H1 (cell line): ENCODE results near the gene ARHGAP5. TPM values are rescaled to one million over a fixed set of nuclear protein-coding genes. Genes with fewer than 3 reads are reported as not detected.

Experiments
- EZH2 ChIP-seq: fragments of 200-600 bp; sonication (generic); IDR thresholded peaks from 2 replicates; pipeline ENCODE4 v1.7.1; 2012; ENCODE audit warnings: low read depth, mild to moderate bottlenecking, moderate library complexity, low read length, inconsistent platforms; ENCODE audit not compliant: severe bottlenecking
- JUN ChIP-seq: IDR thresholded peaks from 2 replicates; pipeline ENCODE4 v1.6.1; 2011; ENCODE audit warnings: low read depth, mild to moderate bottlenecking, improper control_type of control experiment, low read length
- POLR2AphosphoS5 ChIP-seq: IDR thresholded peaks from 2 replicates; pipeline ENCODE4 v1.6.1; 2011; ENCODE audit warnings: low read depth, low read length
- SRF ChIP-seq: IDR thresholded peaks from 2 replicates; pipeline ENCODE4 v1.6.1; 2011; ENCODE audit warnings: mild to moderate bottlenecking, low read depth, low read length, moderate library complexity
- TAF1 ChIP-seq: IDR thresholded peaks from 2 replicates; pipeline ENCODE4 v1.6.1; 2011; ENCODE audit warnings: mild to moderate bottlenecking, low read depth, low read length
- polyA plus RNA-seq, 7 experiments: library from polyadenylated mRNA; depleted of rRNA in 3 of 7; stranded (reverse) in 5 of 7; unstranded in 2 of 7; fragments of >200 nt in 5 of 7; fragments of 200-250 nt in 2 of 7; gene quantifications; 1 replicate in 5 of 7; 2 replicates in 1 of 7; 4 replicates in 1 of 7; pipeline versions ENCODE4 v1.2.1 to v1.2.3, GENCODE V29; 2011 to 2013; ENCODE audit warnings: missing spikeins in 2 of 7, mixed read lengths in 2 of 7
- total RNA-seq: library from RNA; stranded (reverse); fragmentation: NEBNext Ultra II Directional; extraction: Animal tissue kit (Norgen Biotek cat#: 25700); gene quantifications from 2 replicates; pipeline ENCODE4 v1.2.1, GENCODE V29; 2021
- TF ChIP-seq, protein P1 (sequence below): fragments of 300-600 bp; sonication (generic); IDR thresholded peaks from 2 replicates; pipeline ENCODE4 v1.7.1; 2012; ENCODE audit warnings: low read length, moderate library complexity, mild to moderate bottlenecking, inconsistent platforms; ENCODE audit not compliant: insufficient replicate concordance
- TF ChIP-seq, protein P2 (sequence below), 3 experiments: IDR thresholded peaks; 1 replicate in 2 of 3; 2 replicates in 1 of 3; pipeline versions ENCODE4 v1.5.1 to v1.6.1; 2011; ENCODE audit warnings: low read length in 3 of 3, mild to moderate bottlenecking in 3 of 3, inconsistent platforms in 2 of 3, low read depth in 1 of 3, moderate library complexity in 1 of 3; ENCODE audit not compliant: insufficient read depth in 1 of 3; ENCODE audit errors: control extremely low read depth in 1 of 3

ARHGAP5 gene
- total and polyA plus RNA-seq, 2 of the 8 experiments (the other 6 are each of a cell fraction or from before 2014, with no cell fraction given): 7.8 to 77.3 TPM

DNA sequence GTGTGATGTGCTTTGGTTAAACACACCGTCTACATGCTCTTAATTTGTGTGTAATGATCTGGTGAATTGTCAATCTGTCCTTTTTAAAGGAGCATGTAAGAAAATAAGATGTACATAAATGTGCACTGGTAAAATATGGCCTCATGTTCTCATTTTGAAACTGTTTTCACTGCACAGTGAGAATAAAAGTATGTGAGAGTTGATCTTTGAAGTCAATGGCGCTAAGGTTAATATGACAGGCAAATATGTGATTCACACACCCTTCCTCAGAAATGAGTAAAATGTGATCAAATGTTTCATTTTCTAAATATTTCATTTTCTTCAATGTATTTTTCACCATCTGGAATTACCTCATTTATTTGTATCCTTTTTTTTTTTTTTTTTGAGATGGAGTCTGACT, 116.4 kb downstream of the ARHGAP5 start (continued):
- TF ChIP-seq, protein P1, sequence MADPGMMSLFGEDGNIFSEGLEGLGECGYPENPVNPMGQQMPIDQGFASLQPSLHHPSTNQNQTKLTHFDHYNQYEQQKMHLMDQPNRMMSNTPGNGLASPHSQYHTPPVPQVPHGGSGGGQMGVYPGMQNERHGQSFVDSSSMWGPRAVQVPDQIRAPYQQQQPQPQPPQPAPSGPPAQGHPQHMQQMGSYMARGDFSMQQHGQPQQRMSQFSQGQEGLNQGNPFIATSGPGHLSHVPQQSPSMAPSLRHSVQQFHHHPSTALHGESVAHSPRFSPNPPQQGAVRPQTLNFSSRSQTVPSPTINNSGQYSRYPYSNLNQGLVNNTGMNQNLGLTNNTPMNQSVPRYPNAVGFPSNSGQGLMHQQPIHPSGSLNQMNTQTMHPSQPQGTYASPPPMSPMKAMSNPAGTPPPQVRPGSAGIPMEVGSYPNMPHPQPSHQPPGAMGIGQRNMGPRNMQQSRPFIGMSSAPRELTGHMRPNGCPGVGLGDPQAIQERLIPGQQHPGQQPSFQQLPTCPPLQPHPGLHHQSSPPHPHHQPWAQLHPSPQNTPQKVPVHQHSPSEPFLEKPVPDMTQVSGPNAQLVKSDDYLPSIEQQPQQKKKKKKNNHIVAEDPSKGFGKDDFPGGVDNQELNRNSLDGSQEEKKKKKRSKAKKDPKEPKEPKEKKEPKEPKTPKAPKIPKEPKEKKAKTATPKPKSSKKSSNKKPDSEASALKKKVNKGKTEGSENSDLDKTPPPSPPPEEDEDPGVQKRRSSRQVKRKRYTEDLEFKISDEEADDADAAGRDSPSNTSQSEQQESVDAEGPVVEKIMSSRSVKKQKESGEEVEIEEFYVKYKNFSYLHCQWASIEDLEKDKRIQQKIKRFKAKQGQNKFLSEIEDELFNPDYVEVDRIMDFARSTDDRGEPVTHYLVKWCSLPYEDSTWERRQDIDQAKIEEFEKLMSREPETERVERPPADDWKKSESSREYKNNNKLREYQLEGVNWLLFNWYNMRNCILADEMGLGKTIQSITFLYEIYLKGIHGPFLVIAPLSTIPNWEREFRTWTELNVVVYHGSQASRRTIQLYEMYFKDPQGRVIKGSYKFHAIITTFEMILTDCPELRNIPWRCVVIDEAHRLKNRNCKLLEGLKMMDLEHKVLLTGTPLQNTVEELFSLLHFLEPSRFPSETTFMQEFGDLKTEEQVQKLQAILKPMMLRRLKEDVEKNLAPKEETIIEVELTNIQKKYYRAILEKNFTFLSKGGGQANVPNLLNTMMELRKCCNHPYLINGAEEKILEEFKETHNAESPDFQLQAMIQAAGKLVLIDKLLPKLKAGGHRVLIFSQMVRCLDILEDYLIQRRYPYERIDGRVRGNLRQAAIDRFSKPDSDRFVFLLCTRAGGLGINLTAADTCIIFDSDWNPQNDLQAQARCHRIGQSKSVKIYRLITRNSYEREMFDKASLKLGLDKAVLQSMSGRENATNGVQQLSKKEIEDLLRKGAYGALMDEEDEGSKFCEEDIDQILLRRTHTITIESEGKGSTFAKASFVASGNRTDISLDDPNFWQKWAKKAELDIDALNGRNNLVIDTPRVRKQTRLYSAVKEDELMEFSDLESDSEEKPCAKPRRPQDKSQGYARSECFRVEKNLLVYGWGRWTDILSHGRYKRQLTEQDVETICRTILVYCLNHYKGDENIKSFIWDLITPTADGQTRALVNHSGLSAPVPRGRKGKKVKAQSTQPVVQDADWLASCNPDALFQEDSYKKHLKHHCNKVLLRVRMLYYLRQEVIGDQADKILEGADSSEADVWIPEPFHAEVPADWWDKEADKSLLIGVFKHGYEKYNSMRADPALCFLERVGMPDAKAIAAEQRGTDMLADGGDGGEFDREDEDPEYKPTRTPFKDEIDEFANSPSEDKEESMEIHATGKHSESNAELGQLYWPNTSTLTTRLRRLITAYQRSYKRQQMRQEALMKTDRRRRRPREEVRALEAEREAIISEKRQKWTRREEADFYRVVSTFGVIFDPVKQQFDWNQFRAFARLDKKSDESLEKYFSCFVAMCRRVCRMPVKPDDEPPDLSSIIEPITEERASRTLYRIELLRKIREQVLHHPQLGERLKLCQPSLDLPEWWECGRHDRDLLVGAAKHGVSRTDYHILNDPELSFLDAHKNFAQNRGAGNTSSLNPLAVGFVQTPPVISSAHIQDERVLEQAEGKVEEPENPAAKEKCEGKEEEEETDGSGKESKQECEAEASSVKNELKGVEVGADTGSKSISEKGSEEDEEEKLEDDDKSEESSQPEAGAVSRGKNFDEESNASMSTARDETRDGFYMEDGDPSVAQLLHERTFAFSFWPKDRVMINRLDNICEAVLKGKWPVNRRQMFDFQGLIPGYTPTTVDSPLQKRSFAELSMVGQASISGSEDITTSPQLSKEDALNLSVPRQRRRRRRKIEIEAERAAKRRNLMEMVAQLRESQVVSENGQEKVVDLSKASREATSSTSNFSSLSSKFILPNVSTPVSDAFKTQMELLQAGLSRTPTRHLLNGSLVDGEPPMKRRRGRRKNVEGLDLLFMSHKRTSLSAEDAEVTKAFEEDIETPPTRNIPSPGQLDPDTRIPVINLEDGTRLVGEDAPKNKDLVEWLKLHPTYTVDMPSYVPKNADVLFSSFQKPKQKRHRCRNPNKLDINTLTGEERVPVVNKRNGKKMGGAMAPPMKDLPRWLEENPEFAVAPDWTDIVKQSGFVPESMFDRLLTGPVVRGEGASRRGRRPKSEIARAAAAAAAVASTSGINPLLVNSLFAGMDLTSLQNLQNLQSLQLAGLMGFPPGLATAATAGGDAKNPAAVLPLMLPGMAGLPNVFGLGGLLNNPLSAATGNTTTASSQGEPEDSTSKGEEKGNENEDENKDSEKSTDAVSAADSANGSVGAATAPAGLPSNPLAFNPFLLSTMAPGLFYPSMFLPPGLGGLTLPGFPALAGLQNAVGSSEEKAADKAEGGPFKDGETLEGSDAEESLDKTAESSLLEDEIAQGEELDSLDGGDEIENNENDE: no peak
- TF ChIP-seq JUN: no peak
- TF ChIP-seq EZH2: no peak
- TF ChIP-seq SRF: no peak
- TF ChIP-seq, protein P2, sequence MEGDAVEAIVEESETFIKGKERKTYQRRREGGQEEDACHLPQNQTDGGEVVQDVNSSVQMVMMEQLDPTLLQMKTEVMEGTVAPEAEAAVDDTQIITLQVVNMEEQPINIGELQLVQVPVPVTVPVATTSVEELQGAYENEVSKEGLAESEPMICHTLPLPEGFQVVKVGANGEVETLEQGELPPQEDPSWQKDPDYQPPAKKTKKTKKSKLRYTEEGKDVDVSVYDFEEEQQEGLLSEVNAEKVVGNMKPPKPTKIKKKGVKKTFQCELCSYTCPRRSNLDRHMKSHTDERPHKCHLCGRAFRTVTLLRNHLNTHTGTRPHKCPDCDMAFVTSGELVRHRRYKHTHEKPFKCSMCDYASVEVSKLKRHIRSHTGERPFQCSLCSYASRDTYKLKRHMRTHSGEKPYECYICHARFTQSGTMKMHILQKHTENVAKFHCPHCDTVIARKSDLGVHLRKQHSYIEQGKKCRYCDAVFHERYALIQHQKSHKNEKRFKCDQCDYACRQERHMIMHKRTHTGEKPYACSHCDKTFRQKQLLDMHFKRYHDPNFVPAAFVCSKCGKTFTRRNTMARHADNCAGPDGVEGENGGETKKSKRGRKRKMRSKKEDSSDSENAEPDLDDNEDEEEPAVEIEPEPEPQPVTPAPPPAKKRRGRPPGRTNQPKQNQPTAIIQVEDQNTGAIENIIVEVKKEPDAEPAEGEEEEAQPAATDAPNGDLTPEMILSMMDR (IDR thresholded peaks at IDR 0.05; ENCODE audit: control extremely low read depth in 1 of 3, insufficient read depth in 1 of 3, low read depth in 1 of 3, low read length in 3 of 3): no peak
- TF ChIP-seq TAF1: no peak
- no peak for TF ChIP-seq POLR2AphosphoS5
